Neuronal stem cell (in vitro differentiated cells): ENCODE results near the gene ERGIC2.
A peak's percentile ranks its signal among the peaks of the same experiment; 100 is the strongest.
"Not testable (repeated sequence)": the region's sequence is repeated elsewhere in the genome, so short reads cannot be mapped to it uniquely, and the experiment has no call there.

ENCODE experiments used
- DNase-seq: peaks from one replicate; pipeline ENCODE4 v3.0.0-alpha.2; 2013; ENCODE audit warnings: low spot score
- H2AFZ ChIP-seq: one replicate; pipeline ENCODE4 v1.6.1; 2013; ENCODE audit warnings: mild to moderate bottlenecking, low read length, inconsistent platforms
- H2AK5ac ChIP-seq: 2 replicates; pipeline ENCODE4 v1.6.1; 2013; ENCODE audit warnings: low read depth, mild to moderate bottlenecking, inconsistent platforms, low read length, moderate library complexity, mixed read lengths
- H2BK120ac ChIP-seq: 2 replicates; pipeline ENCODE4 v1.6.1; 2013; ENCODE audit warnings: low read depth, mild to moderate bottlenecking, inconsistent platforms, low read length, moderate library complexity, mixed read lengths
- H2BK12ac ChIP-seq: one replicate; pipeline ENCODE4 v1.6.1; 2013; ENCODE audit warnings: low read length, inconsistent platforms
- H2BK15ac ChIP-seq: 2 replicates; pipeline ENCODE4 v1.6.1; 2013; ENCODE audit warnings: mild to moderate bottlenecking, low read length, inconsistent platforms, mixed read lengths
- H2BK5ac ChIP-seq: one replicate; pipeline ENCODE4 v1.6.1; 2013; ENCODE audit warnings: inconsistent platforms, mild to moderate bottlenecking, low read length, moderate library complexity
- H3K14ac ChIP-seq: one replicate; pipeline ENCODE4 v1.6.1; 2013; ENCODE audit warnings: low read length, inconsistent platforms
- H3K18ac ChIP-seq: 2 replicates; pipeline ENCODE4 v1.6.1; 2013; ENCODE audit warnings: low read length, inconsistent platforms
- H3K23ac ChIP-seq: 2 replicates; pipeline ENCODE4 v1.6.1; 2013; ENCODE audit warnings: low read depth, mild to moderate bottlenecking, mixed read lengths, low read length, inconsistent platforms; ENCODE audit not compliant: poor library complexity
- H3K27ac ChIP-seq: replicated peaks from 3 replicates; pipeline ENCODE4 v1.5.1; 2013; ENCODE audit warnings: low read length, inconsistent platforms
- H3K27me3 ChIP-seq, 3 experiments: 2 replicates each; pipeline ENCODE4 v1.6.1; 2013; ENCODE audit warnings: low read length in 3 of 3, mild to moderate bottlenecking in 2 of 3, inconsistent platforms in 1 of 3, low read depth in 1 of 3, mixed read lengths in 1 of 3, moderate library complexity in 1 of 3; ENCODE audit not compliant: control insufficient read depth in 3 of 3, insufficient read depth in 3 of 3
- H3K36me3 ChIP-seq, 2 donors: replicated peaks in 1 of 2; 2 replicates each; pipeline ENCODE4 v1.6.1; 2013; ENCODE audit warnings: low read length in 2 of 2; ENCODE audit not compliant: control insufficient read depth in 2 of 2, insufficient read depth in 2 of 2
- H3K4ac ChIP-seq: 2 replicates; pipeline ENCODE4 v1.6.1; 2013; ENCODE audit warnings: inconsistent platforms, mild to moderate bottlenecking, low read length, moderate library complexity
- H3K4me1 ChIP-seq, 2 donors: 1 replicate in 1 of 2; 2 replicates in 1 of 2; pipeline ENCODE4 v1.6.1; 2013; ENCODE audit warnings: low read length in 2 of 2, low read depth in 1 of 2; ENCODE audit not compliant: control insufficient read depth in 2 of 2, insufficient read depth in 1 of 2
- H3K4me2 ChIP-seq: one replicate; pipeline ENCODE4 v1.6.1; 2013; ENCODE audit warnings: mild to moderate bottlenecking, low read length, inconsistent platforms; ENCODE audit not compliant: insufficient read depth, poor library complexity, severe bottlenecking
- H3K4me3 ChIP-seq, 2 donors: 2 replicates each; pipeline ENCODE4 v1.5.1; 2013; ENCODE audit warnings: low read length in 2 of 2, mild to moderate bottlenecking in 2 of 2, inconsistent platforms in 1 of 2, moderate library complexity in 1 of 2
- H3K79me1 ChIP-seq: one replicate; pipeline ENCODE4 v1.6.1; 2013; ENCODE audit warnings: low read depth, mild to moderate bottlenecking, inconsistent platforms, low read length, moderate library complexity
- H3K9ac ChIP-seq: one replicate; pipeline ENCODE4 v1.6.1; 2013; ENCODE audit warnings: mild to moderate bottlenecking, low read depth, low read length, inconsistent platforms; ENCODE audit not compliant: poor library complexity
- H3K9me3 ChIP-seq, 2 donors: replicated peaks in 1 of 2; 2 replicates each; pipeline versions ENCODE3 to v1.6.1; 2013; ENCODE audit warnings: low read length in 2 of 2, mild to moderate bottlenecking in 2 of 2, inconsistent platforms in 1 of 2, low read depth in 1 of 2, mixed read lengths in 1 of 2, moderate library complexity in 1 of 2; ENCODE audit not compliant: control insufficient read depth in 2 of 2, insufficient read depth in 1 of 2
- H4K8ac ChIP-seq: one replicate; pipeline ENCODE4 v1.6.1; 2013; ENCODE audit warnings: low read depth, mild to moderate bottlenecking, inconsistent platforms, low read length, moderate library complexity
- H4K91ac ChIP-seq: one replicate; pipeline ENCODE4 v1.6.1; 2013; ENCODE audit warnings: low read length, low read depth, mild to moderate bottlenecking, inconsistent platforms; ENCODE audit not compliant: poor library complexity
- whole genome bisulfite sequencing, 2 donors: extraction: QIAGEN DNeasy Blood & Tissue Kit; methylation state at CpG; one replicate each; pipeline ENCODE4 v1.1.7; 2013; ENCODE audit warnings: missing lambda C conversion rate in 2 of 2, mixed read lengths in 1 of 2; ENCODE audit not compliant: insufficient read length in 2 of 2, insufficient replicate concordance in 1 of 2; ENCODE audit errors: extremely low coverage in 2 of 2; 5-methylcytosine and 5-hydroxymethylcytosine counted together

ERGIC2 gene

GRCh38 chr12:29390419-29390818 is 9.4 kb upstream of the ERGIC2 start:
- not testable (repeated sequence) for DNase-seq, H3K4me2 ChIP-seq, H2BK5ac ChIP-seq, H2BK12ac ChIP-seq, H4K8ac ChIP-seq, H3K36me3 ChIP-seq, H3K79me1 ChIP-seq, H3K27ac ChIP-seq, H3K4me3 ChIP-seq, H4K91ac ChIP-seq, H2AK5ac ChIP-seq, H3K9ac ChIP-seq, H3K9me3 ChIP-seq, H3K18ac ChIP-seq, H3K14ac ChIP-seq, H3K23ac ChIP-seq, H2BK15ac ChIP-seq, H2BK120ac ChIP-seq, H3K4ac ChIP-seq, H3K27me3 ChIP-seq, H3K4me1 ChIP-seq, H2AFZ ChIP-seq
- WGBS, 2 donors, result no CpG with 5 or more reads among the region's 3 CpGs

GRCh38 chr12:29389295-29389919 is 8.4 kb upstream of the ERGIC2 start:
- Histone ChIP-seq H2AK5ac (peak overlapping the region; percentile 56), H3K9me3 (no peaks in the 10 kb centered on the region), H3K79me1 (no peaks in the 10 kb centered on the region), H3K36me3 (no peaks in the 10 kb centered on the region), H2BK15ac (no peak overlapping the region), H3K27me3 (no peaks in the 10 kb centered on the region), H4K8ac (no peak overlapping the region), H2BK5ac (no peak overlapping the region), H3K23ac (no peak overlapping the region), H2BK120ac (no peak overlapping the region), H3K4ac (no peak overlapping the region), H3K18ac (no peak overlapping the region), H4K91ac (no peak overlapping the region), H3K14ac (no peak overlapping the region), H3K27ac (no peak overlapping the region), H3K4me2 (no peak overlapping the region), H2AFZ (no peak overlapping the region), H2BK12ac (no peak overlapping the region), H3K4me3 (no peak overlapping the region), H3K4me1 (no peaks in the 10 kb centered on the region), H3K9ac (no peak overlapping the region)
- DNase-seq, result no peak
- no CpG with 5 or more reads among the region's 65 CpGs for WGBS, 2 donors

- H3K4me1 ChIP-seq, H3K79me1 ChIP-seq, H3K14ac ChIP-seq, H3K4me2 ChIP-seq, H4K8ac ChIP-seq, H3K9ac ChIP-seq, H2BK12ac ChIP-seq, H3K4ac ChIP-seq, H4K91ac ChIP-seq, H2BK5ac ChIP-seq, H3K36me3 ChIP-seq, H2AFZ ChIP-seq, DNase-seq, H3K4me3 ChIP-seq, H3K27ac ChIP-seq, H2AK5ac ChIP-seq, H3K18ac ChIP-seq, H3K9me3 ChIP-seq, H3K23ac ChIP-seq, H2BK15ac ChIP-seq, H2BK120ac ChIP-seq, H3K27me3 ChIP-seq: not testable (repeated sequence)
- no CpG with 5 or more reads among the region's 36 CpGs for WGBS, 2 donors
Observed at GRCh38 chr12:29386084-29386680, 5.2 kb upstream of the ERGIC2 start.

- H3K4me2 ChIP-seq, H2BK12ac ChIP-seq, H3K27ac ChIP-seq, H2AK5ac ChIP-seq, H3K23ac ChIP-seq, H3K79me1 ChIP-seq, H3K4me3 ChIP-seq, H3K14ac ChIP-seq, H3K36me3 ChIP-seq, H3K27me3 ChIP-seq, DNase-seq, H2BK5ac ChIP-seq, H4K91ac ChIP-seq, H3K4ac ChIP-seq, H2BK15ac ChIP-seq, H3K4me1 ChIP-seq, H4K8ac ChIP-seq, H3K9me3 ChIP-seq, H2BK120ac ChIP-seq, H3K9ac ChIP-seq, H3K18ac ChIP-seq: not testable (repeated sequence)
- WGBS, 2 donors, result no CpG with 5 or more reads among the region's 17 CpGs
- peak overlapping the region; percentile 53 for H2AFZ ChIP-seq
Observed at GRCh38 chr12:29385194-29385593, 4.2 kb upstream of the ERGIC2 start.
